Panc1 (cell line): ENCODE data around the gene TNFRSF21. TPM values are rescaled to one million over a fixed set of nuclear protein-coding genes. Genes with fewer than 3 reads are reported as not detected.

Experiments used
- ATAC-seq: fragments of 200-7000 bp; cut with Tn5 transposase; 2 replicates; pipeline ENCODE4 v1.9.1; 2020; ENCODE audit warnings: mild to moderate bottlenecking, moderate library complexity
- BruUV-seq: library from RNA; stranded (reverse); fragments of 400-500 nt; replicated peaks from 2 replicates; lab custom pipeline; 2021; lab: Mats Ljungman, UMichigan
- CTCF ChIA-PET: fragments of 300-600 bp; sonication (Branson Sonifier 250); formaldehyde crosslinking; loops from one replicate; lab custom pipeline; 2022; ENCODE audit warnings: antibody characterized with exemption; lab: Charles Lee
- POLR2A ChIA-PET: fragments of 300-600 bp; sonication (Branson Sonifier 250); formaldehyde crosslinking; loops from one replicate; lab custom pipeline; 2022; ENCODE audit warnings: antibody characterized with exemption; lab: Charles Lee
- DNase-seq: peaks from one replicate; pipeline ENCODE4 v3.0.0-alpha.2; 2010; ENCODE audit warnings: low read depth, low spot score
- H3K27ac ChIP-seq: 2 replicates; pipeline ENCODE4 v1.5.1; 2011; ENCODE audit warnings: mild to moderate bottlenecking, low read length, inconsistent platforms
- H3K27me3 ChIP-seq: fragments of 200-500 bp; sonication (Bioruptor generic); 2 replicates; pipeline ENCODE4 v1.6.0; 2014; ENCODE audit warnings: low read length, inconsistent platforms; ENCODE audit not compliant: control insufficient read depth, insufficient read depth
- H3K36me3 ChIP-seq: fragments of 200-500 bp; sonication (Bioruptor generic); 2 replicates; pipeline ENCODE4 v1.5.1; 2014; ENCODE audit warnings: inconsistent platforms, mild to moderate bottlenecking, low read length, moderate library complexity; ENCODE audit not compliant: control insufficient read depth, insufficient read depth
- H3K4me1 ChIP-seq: 2 replicates; pipeline ENCODE4 v1.5.1; 2011; ENCODE audit warnings: inconsistent platforms, mild to moderate bottlenecking, low read length, moderate library complexity; ENCODE audit not compliant: control insufficient read depth, insufficient read depth
- H3K4me3 ChIP-seq, 2 experiments: 2 replicates each; pipeline ENCODE4 v1.5.1; 2011 to 2012; ENCODE audit warnings: low read depth in 2 of 2, low read length in 2 of 2, mild to moderate bottlenecking in 2 of 2, inconsistent platforms in 1 of 2, moderate library complexity in 1 of 2
- H3K9me3 ChIP-seq: fragments of 200-500 bp; sonication (Bioruptor generic); 2 replicates; pipeline ENCODE4 v1.5.1; 2014; ENCODE audit warnings: low read depth, mild to moderate bottlenecking, inconsistent platforms, low read length, moderate library complexity; ENCODE audit not compliant: control insufficient read depth, insufficient read depth
- CTCF ChIP-seq: fragments of 450-650 bp; IDR thresholded peaks from 2 replicates; pipeline ENCODE4 v1.5.1; 2017; ENCODE audit warnings: mild to moderate bottlenecking
- POLR2AphosphoS5 ChIP-seq: IDR thresholded peaks from 2 replicates; pipeline ENCODE4 v1.6.1; 2012; ENCODE audit warnings: mild to moderate bottlenecking, low read depth, low read length, moderate library complexity
- REST ChIP-seq, 2 experiments: IDR thresholded peaks; 2 replicates each; pipeline ENCODE4 v1.6.1; 2011 to 2012; ENCODE audit warnings: low read depth in 2 of 2, control low read depth in 1 of 2, low read length in 1 of 2, mild to moderate bottlenecking in 1 of 2, moderate library complexity in 1 of 2; ENCODE audit not compliant: insufficient read depth in 1 of 2
- SIN3A ChIP-seq: IDR thresholded peaks from 2 replicates; pipeline ENCODE4 v1.6.1; 2012; ENCODE audit warnings: low read depth, mild to moderate bottlenecking, low read length, moderate library complexity, borderline replicate concordance; ENCODE audit not compliant: insufficient read depth
- TCF7L2 ChIP-seq: IDR thresholded peaks from 2 replicates; pipeline ENCODE4 v1.6.1; 2011; ENCODE audit warnings: mild to moderate bottlenecking, low read depth, low read length, inconsistent platforms
- in situ Hi-C: cut with HindIII; loops from 2 replicates; pipeline ENCODE4 v1.10.0; 2016; ENCODE audit warnings: low sequenced_read_pairs, low pct_unique_long_range_greater_than_20kb
- intact Hi-C: fragments of 100-400 bp; cut with micrococcal nuclease; formaldehyde crosslinking; loops from one replicate; pipeline ENCODE4 v1.10.0; 2022; ENCODE audit not compliant: unreplicated experiment
- total RNA-seq: library from RNA; stranded (reverse); gene quantifications from one replicate; pipeline ENCODE4 v1.2.1, GENCODE V29; 2021; ENCODE audit not compliant: unreplicated experiment

The TNFRSF21 gene
- total RNA-seq, 1 experiment from 2014 or later = 76.0 TPM

GRCh38 chr6:47248446-47248845 is 61.3 kb downstream of the TNFRSF21 start:
- H3K27ac ChIP-seq = peak overlapping the region; percentile 64
- in situ Hi-C loops = no loop called here
- POLR2A ChIA-PET = no interaction called here

GRCh38 chr6:47247227-47247797 is 62.4 kb downstream of the TNFRSF21 start:
- in situ Hi-C loops = no loop called here
- BruUV-seq = no TSS peak
- 0 out of 2 replicates have a peak overlapping the region, but pooled peaks have one; percentile 29 for H3K27ac ChIP-seq

More at GRCh38 chr6:47248446-47248845, 61.3 kb downstream of the TNFRSF21 start:
- Histone ChIP-seq H3K9me3 (no peaks in the 10 kb centered on the region), H3K4me3 (no peak overlapping the region), H3K36me3 (peaks cover 3% of the 10 kb centered on the region), H3K4me1 (peaks cover 15% of the 10 kb centered on the region), H3K27me3 (no peaks in the 10 kb centered on the region)
- no TSS peak for BruUV-seq
- intact Hi-C loops = no loop called here
- CTCF ChIA-PET = no interaction called here
- TF ChIP-seq REST (IDR thresholded peaks at IDR 0.05; ENCODE audit: insufficient read depth in 1 of 2, low read depth in 2 of 2, low read length in 1 of 2) (no peak), POLR2AphosphoS5 (no peak), SIN3A (no peak), TCF7L2 (no peak), CTCF (no peak)
- DNase-seq = no peak
- ATAC-seq = no peak

More at GRCh38 chr6:47247227-47247797, 62.4 kb downstream of the TNFRSF21 start:
- ChIA-PET POLR2A (interaction anchor here (0.5 kb wide), 1 partner anchor 77 kb away, joined by 9 read pairs; no protein-coding TSS in a partner anchor), CTCF (no interaction called here)
- DNase-seq = no peak
- H3K4me1 ChIP-seq = peaks cover 26% of the 10 kb centered on the region
- H3K4me3 ChIP-seq = no peak overlapping the region
- H3K27me3 ChIP-seq = no peaks in the 10 kb centered on the region
- TF ChIP-seq REST (IDR thresholded peaks at IDR 0.05; ENCODE audit: insufficient read depth in 1 of 2, low read depth in 2 of 2, low read length in 1 of 2) = no peak
- no peak for TF ChIP-seq POLR2AphosphoS5
- TF ChIP-seq TCF7L2 = no peak
- no peak for TF ChIP-seq CTCF
- no peak for TF ChIP-seq SIN3A
- intact Hi-C loops = no loop called here
- no peaks in the 10 kb centered on the region for H3K9me3 ChIP-seq
- ATAC-seq = no peak
- H3K36me3 ChIP-seq = no peaks in the 10 kb centered on the region; the same call in 1 of the 2 replicates
